ENCODE results near the gene PLAGL2.
"Not testable (repeated sequence)": the region's sequence is repeated elsewhere in the genome, so short reads cannot be mapped to it uniquely, and the experiment has no call there.

PLAGL2 gene

DNA sequence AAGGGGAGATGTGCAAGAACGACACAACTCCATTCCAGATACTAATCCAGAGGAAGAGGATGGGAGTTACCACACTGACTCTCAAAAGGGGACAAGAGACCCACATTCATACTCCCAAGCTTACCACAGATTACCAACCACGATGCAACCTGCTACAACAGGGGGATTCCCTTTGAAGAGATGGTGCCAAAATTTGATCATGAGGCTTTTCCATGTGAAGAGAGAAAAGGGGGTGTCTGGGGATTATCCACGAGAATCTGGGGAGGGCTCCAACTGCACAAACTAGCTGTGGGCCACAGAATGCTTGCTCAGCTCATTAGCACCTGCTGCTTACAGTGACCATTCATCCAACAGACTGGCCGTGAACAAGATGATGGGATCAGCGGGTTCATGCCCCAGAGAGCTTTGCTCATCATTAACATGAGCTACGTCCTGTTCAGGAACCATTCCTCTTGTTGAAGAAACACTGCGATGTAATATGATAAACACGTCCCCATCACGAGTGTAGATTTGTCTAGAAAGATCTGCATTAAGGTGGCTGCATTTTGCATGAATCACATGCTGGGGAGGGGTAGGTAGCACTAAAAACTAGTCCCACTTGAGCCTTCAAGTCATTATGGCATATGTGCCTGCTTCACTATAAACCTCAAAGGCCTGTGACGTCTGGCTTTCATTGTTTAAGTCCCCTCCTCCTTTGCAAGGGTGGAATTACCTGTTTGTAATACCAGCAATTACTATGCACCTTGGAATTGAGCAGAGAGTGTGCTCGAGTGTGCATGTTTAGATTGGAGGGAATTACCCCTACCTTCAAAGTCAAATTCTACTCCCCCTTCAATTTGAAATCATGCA lies 4.0 kb downstream of the PLAGL2 start:
- no peak for DNase-seq

DNA sequence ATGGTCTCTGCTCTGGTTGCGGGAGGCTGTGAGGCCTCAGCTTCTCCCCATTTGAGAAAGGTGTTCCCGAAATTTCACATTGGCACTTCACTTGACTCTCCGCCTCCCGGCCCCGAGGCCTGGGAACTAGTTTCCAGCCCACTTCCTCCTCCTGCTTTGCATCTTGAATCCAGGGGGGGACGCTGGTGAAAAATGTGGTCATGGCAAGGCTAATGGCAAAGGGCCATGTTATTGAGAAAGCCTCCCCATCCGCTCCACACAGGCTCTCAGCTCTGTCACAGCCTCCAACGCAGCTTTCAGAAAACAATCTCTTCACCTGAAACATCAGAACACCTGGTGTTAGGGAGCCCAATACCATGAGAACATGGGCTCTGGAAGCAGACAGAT lies 5.6 kb downstream of the PLAGL2 start:
- no peak for DNase-seq

DNA sequence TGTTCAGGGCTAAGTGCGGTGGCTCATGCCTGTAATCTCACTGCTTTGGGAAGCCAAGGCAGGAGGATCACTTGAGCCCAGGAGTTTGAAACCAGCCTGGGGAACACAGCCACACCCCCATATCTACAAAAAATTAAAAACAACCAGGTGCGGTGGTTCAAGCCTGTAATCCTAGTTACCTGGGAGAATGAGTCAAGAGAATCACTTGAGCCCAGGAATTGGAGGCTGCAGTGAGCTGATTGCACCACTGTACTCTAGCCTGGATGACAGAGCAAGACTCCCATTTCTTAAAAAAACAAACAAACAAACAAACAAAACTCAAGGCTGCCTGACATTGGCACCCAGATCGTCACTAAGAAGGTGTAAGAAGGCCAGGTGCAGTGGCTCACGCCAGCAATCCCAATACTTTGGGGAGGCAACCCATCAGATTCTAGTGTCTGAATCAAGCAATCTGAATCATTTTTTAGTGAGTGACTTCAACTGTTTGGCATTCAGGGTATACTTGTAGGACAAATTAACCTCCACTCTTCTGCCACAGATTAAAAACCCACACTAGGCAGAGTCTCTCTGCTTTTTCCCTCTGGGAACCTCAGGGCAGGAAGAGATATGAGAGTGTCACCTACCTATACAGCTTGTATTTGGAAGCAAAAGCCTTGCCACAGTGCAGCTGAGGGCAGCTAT lies 6.1 kb downstream of the PLAGL2 start:
- no peak for DNase-seq

DNA sequence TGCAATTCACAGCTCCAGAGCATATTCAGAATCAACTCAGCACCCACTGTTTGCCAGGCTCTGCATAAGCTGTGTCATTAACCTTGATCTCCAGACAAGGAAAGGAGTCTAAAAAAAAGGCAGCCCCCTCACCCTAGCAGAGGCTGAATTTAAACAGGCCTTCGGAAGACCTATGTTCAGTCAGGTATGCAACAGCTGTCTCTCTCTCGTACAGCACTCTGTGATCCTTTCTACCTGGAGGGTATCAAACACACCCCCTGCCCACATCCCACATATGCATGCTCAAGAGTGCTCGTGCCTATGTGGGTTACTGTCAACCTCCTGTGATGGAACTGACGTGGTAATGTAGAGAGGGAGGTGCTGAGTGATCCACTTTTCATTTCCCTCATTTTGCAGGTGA lies 8.5 kb downstream of the PLAGL2 start:
- DNase-seq = no peak

DNA sequence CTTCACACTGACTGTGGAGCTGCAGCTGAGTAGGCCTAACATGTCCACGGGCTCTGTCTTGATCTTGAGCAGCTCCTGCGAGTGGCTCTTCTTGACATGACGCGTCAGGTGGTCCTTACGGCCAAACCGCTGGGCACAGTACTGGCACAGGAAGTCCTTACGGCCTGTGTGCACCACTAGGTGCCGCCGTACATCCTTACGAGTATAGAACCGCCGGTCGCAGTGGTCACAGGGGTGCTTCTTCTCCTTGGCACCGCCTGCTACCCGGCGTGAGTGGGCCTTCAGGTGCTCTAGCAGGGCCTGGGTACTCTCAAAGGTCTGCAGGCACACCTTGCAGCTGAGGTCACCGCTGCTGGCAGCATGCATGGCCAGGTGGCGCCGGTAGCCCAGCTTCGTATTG lies 10.4 kb downstream of the PLAGL2 start:
- not testable (repeated sequence) for DNase-seq

DNA sequence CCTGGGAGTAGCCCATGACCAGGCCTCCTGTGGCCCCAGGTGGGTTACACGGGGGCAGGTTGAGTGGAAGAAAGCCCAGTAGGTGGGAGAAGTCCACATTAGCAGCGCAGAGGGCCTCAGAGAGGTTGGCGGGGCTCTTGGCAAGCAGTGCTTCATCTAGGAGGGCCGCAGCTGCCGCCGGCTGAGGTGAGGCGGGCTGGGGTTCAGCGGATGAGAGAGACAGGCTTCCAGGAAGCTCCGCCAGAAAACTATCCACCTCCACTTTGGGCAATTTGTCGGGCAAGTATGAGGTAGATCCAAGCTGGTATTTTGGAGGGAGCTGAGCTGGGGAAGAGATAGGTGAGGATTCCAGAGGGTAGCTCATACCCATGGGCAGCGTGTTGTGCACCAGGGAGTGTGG lies 10.9 kb downstream of the PLAGL2 start:
- DNase-seq = not testable (repeated sequence)

DNA sequence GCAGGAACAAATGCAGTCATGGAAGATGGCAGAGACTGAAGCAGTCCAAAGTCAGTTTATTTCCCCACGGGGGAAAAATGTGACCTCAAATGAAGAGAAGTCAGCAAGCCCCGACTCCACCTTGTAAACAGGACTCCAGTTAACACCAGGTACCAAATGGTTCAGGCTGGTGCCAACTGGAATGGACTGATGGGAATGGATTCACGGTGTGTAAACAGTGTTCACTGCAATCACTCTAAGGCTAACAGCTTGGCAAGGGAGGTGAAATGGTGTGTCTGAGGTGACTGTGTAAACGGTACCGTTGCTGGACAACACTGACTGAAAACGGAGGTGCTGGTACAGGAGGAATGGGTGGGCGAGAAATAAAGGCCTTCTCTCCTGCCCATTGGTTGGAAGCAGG lies 12.0 kb downstream of the PLAGL2 start:
- DNase-seq = no peak

DNA sequence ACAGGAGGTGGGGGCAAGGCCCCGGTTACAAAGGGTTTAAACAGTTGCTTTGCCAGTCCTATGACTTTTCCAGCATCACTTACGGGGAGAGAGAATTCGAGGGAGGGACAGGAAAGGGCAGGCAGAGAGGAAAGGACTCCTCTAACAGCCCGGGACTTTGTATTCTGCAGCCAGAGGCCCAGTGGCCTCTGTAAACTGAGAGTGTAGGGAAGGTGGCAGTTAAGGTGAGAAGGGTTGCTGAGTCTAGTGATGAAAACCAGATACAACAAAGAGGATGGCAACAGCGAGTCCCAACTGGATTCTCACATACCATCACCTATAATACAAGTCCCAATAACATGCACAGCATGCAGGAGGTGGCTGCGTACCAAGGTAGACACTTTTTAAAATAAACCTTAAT lies 13.5 kb downstream of the PLAGL2 start:
- no peak for DNase-seq

DNA sequence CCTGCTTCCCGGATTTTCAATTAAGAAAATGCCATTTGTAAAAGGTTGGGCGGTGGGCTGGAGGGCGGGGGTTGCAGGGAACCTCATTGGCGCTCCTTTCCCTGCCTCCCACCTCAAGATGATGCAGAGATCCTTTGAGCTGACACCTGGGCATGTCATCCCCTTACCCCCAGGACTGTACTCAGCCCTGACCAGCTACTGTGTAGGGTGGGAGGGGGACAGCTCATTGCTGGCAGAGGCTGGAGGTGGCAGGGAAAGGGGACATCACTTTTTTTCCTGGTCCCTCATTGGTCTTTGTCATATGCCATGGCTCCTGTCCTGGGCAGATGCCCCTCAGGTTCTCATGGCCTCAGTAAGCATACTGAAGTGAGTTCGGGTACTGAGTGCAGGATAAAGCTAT lies 14.2 kb downstream of the PLAGL2 start:
- not testable (repeated sequence) for DNase-seq

DNA sequence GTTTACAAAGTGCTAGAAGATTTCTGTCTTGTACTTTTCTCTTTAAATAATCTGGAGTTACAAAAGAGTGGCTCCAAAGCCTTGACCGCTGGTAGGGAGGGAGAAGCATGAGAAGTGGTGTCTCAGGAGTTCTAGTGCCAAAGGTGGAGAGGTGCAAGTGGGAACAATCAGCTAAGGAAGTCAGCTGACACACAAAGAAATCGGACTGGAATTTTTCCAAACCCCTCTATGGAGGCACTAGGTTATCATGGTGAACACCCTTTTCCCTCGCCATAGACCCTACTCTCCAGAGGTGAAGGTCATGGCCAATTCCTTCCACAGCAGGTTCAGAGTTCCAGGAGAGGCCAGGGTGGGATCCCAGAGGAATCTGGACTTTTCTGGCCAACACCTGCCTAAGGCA lies 14.8 kb downstream of the PLAGL2 start:
- DNase-seq = no peak

DNA sequence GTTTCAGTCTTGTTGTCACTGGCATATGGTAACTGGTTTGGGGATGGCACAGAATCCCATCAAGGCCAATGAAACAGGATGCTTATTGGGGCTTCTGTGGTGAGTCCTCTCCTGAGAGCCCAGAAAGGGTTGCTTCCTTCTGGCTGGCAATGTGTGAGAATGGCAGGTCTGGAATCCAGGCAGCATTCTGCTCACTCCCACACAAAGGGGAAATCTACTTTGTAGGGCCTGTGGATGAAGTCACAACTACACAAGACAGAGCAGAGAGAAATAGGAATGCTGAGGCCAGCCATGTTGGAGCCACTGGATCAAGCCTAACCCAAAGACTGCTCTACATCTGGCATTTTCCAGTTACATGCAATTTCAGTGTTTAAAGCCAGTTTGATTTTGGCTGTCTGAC lies 15.7 kb downstream of the PLAGL2 start:
- no peak for DNase-seq

DNA sequence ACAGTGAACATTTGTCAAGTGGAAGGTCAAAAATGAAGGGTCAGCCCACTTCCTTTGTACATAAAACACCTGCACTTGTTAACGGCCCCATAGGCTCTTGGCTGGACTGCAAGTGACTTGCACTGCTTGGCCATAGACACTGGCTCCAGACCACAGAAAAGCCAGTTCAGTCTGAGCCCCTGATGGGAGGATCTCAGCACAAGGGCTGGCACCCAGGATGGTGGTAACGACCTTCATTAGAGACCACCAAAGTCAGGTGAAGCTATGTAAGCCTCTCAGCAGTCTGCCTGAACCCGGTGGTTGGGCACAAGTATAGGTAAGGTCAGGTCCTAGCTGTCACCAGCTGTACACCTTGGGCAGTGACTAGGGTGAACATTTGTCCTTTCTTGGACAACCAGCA lies 16.1 kb downstream of the PLAGL2 start:
- no peak for DNase-seq

DNA sequence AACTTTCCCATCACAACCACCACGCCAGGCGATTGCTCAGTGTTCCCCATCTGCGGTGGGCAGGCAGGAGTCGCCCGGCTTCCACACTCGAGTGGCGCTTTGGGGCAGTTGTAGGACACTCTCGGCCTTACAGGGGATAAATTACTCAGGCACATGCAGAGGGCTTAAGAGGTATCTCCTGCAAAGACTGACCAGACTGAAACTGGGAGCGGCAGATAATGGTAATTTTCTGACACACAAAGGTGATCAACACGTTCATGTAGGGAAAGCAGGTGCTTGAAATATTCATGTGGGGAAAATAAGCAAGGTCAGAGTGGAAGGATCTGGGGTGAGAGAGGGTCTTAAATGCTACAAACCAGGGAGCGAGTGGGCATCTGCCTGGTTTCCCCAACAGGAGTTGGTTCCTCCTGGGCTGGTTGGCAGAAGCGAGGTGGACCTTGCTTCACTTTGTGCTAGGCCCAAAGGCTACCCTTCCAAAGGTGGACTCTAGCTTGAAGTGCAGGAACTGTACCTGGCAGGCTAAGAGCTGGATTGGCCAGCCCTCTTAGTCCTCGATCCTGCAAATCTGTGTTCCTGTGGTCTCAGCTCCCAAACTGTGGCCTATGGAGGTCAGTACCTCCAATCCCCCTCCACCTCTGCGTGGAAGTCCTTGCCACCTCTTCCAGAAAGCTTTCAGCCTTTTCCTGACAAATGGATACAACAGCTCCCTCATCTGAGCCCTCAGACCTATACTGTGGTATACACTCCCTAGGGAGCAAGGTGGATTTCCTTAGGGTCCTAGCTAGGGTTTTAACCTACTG lies 16.7 kb downstream of the PLAGL2 start:
- DNase-seq = no peak

DNA sequence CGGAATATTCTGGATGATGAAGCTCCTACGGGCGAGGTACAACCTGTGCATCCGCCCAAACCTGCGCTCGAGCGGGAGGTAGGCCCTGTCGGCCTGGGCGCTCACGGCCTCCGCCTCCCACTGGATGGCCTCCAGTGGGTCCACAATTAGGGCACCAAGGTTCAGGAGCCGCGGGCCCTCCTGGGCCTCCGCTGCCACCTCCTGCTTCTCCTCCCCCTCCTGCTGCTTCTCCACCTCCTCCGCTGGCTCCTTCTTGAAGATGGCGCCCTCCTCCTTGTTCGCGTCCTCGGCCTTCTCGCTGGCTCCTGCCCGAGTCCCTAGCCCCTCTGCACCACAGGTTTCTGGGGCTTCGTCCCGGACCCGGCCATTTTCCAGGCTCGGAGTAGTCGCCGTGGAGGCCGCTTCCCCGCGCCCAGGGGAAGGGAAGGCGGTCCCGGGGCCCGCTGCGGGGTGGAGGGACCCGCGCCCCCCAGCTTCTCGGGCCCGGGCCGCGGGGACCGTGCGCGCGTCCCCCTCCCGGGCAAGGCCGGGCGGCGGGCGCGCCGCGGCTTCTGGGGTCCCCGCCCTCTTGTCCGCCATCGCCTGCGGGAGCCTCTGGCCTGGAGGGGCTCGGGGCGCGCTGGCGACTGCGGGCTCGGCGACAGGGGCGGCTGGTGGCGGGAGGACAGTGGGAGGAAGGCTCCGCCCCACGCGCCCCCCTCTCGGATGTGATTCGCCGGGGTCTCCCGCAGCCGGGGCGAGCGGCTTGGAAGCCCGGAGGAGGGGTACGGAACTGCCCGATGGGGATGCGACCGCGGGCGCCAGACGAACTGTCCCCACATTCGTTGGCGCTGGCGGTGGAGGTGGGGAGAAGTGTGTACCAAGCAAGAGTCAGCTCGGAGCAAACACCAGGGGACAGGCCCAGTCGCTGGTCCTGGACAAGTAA lies 17.6 kb downstream of the PLAGL2 start:
- peak; percentile 72 for DNase-seq

DNA sequence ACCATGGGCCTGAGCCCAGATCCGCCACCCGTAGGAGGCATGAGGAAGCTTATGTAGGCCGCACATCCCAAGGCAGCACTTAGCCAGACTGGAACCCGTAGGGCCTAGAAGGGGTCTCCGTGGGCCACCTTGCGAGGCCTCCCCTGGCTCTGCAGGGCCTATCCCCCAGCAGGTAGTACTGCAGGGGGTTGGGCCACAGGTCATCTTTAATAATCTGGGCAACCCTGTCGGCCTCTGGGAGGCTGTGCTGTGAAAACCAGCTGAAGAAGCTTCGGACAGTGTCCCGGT lies 18.5 kb downstream of the PLAGL2 start:
- no peak for DNase-seq

DNA sequence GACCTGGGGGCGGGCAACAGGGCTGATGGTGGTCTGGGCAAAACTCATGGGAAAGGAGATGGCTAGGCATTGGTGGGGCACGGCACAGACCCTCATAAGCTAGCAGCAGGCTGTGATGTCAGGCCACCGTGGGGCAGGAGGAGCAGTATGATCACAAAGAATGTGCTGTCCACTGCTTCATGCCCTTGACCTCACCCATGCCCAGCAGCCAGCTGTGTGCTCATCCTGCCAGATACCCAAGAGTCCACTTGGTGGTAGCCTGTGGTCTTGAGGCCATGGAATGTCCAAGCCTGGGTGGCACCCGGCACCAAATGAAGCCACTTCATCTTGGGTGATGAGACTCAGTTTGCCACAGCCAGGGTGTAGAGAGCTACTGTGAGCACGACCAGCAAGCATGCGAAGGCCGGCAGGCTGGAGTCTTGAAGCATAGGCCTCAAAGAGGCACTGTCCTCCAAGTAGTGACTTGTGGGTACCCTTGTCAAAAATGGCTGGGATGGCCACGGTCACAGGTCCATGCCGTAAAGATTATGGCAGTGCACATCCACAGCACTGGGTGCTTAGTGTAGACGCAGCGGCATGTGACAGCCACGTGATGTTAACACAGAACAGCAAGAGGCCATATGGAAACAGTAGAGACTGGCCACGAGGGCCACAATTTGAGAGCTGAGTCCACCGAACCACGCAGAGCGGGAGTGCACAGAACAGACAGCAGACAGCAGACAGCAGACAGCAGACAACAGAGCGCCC lies 19.0 kb downstream of the PLAGL2 start:
- no peak for DNase-seq

DNA sequence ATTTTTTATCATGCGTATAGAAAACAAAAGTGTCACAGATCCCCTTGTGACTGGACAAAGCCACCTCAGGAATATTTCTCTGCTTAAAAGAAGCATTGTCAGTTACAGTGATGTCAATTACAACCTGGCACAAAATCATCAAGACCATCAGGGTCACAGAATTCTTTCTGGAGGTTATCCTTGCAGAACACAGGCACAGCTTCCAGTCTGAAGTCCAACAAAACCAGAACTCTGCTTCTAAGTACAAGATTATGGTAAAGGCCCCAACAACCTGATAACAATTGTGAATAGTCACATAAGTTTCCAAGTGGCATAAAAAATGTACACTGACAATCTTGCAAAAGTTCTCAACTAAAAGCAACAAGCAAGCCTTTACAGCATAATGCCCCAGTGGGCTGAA lies 21.0 kb downstream of the PLAGL2 start:
- no peak for DNase-seq

DNA sequence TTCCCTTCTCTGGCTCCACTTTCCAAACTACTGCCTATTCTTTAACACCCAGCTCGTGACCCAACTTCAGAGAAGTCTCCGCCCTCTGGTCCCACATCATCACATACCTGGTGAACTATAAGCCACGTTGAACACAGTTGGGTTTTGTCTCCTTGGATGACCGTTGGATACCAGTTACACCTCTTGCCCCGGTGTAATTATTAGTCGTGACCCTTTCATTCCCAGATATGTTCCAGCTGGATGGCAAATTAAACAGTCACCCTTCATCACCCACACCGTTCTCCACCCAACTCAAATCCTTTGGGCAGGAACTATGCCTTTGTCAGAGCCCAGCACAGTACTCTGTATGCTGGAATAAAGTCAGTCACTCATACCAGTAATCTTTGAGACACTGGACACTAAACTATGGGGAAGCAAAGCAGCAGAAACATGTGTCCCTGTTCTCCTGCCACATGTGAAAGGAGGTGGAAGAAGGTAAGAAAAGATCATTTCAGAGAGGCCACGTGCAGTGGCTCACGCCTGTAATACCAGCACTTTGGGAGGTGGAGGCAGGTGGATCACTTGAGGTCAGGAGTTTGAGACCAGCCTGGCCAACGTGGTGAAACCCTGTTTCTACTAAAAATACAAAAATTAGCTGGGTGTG lies 22.5 kb downstream of the PLAGL2 start:
- no peak for DNase-seq

DNA sequence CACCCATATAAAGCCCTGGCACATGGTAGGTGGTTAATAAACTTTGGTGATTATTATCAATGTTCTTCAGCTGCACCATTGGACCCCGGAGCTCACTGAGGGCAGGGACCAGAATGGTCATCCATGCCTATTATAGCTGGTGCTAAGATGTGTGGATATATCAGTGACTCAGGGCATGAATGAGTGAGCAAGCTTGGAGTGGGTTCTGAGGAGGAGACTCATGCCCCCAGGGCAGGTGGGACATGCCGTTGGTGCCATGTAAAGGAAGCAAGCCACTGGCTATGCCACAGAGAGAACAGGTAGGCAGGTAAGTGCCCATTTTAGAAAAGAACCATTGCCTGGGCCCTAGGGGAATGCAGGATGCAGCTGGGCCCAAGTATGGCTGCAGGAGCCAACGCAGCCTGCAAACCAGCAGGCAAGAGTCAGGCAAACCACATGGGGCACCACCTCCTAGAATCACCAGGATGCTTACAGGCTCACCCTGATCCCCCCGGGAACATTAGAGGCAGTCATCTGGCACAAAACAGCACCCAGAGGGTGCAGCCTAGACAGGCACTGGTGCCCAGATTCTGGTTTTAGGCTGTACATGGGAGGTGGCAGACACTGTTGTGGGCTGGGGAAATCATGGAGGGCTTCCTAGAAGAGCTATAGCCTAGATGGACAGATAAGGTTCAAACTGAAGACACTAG lies 23.5 kb downstream of the PLAGL2 start:
- DNase-seq = no peak

DNA sequence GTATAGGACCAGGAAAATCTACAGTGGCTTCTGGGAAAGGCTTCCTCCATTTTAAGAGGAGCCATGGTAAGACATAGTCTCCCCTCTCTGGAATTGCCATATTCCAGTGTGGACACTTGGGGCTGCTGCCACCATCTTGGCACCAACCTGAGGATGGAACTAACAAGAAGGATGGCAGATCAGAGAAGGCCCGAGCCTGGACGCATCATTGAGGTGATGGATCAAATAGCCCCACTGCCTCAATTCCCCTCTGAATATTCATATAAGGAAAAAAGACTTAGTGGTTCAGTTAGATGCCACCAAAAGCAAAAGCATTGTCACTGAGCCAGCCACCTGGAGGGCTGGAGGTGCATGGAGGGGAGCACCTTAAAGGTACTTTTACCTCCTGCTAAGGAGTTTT lies 25.9 kb downstream of the PLAGL2 start:
- no peak for DNase-seq

DNA sequence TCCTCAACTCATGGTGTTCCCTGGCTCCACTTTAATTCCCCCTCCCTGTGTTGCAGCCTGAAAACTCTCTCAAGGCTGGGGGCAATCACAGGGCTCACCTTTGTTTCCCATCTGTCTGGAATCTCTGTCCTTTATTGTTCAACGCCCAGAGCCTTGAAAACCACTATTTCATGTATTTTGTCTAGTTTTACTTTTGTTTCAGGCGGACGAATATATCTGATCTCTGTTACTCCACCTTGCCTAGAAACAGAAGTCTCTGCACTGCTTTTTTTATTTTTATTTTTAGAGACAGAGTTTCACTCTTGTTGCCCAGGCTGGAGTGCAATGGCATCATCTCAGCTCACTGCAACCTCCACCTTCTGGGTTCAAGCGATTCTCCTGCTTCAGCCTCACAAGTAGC lies 27.6 kb downstream of the PLAGL2 start:
- no peak for DNase-seq
